Left ventricle myocardium inferior (tissue), 1 donor: ENCODE results near the gene AP2S1. TPM values are rescaled to one million over a fixed set of nuclear protein-coding genes. Genes with fewer than 3 reads are reported as not detected.
"Not testable (repeated sequence)": the region's sequence is repeated elsewhere in the genome, so short reads cannot be mapped to it uniquely, and the experiment has no call there.

Source experiments
- DNase-seq: peaks from one replicate; pipeline ENCODE4 v3.0.0-alpha.2; 2020
- H3K27ac ChIP-seq: fragments of 200-600 bp; replicated peaks from 2 replicates; pipeline ENCODE4 v1.8.0; 2021
- H3K27me3 ChIP-seq: fragments of 200-600 bp; 2 replicates; pipeline ENCODE4 v1.8.0; 2021; ENCODE audit warnings: low read depth
- H3K36me3 ChIP-seq: fragments of 200-600 bp; 2 replicates; pipeline ENCODE4 v1.8.0; 2021
- H3K4me1 ChIP-seq: fragments of 200-600 bp; 2 replicates; pipeline ENCODE4 v1.8.0; 2021
- H3K4me3 ChIP-seq: fragments of 200-600 bp; 2 replicates; pipeline ENCODE4 v1.8.0; 2021; ENCODE audit warnings: mild to moderate bottlenecking, moderate library complexity
- H3K9me3 ChIP-seq: fragments of 200-600 bp; replicated peaks from 2 replicates; pipeline ENCODE4 v1.8.0; 2021
- CTCF ChIP-seq: fragments of 200-600 bp; IDR thresholded peaks from 2 replicates; pipeline ENCODE4 v1.8.0; 2021; ENCODE audit warnings: antibody characterized with exemption, mild to moderate bottlenecking, borderline replicate concordance
- intact Hi-C: fragments of 100-400 bp; cut with micrococcal nuclease; formaldehyde crosslinking; loops from one replicate; pipeline ENCODE4 v1.11.0; 2022
- total RNA-seq: library from RNA; stranded (reverse); fragmentation: NEBNext Ultra II Directional; extraction: Animal tissue kit (Norgen Biotek cat#: 25700); gene quantifications from one replicate; pipeline ENCODE4 v1.2.1, GENCODE V29; 2021
- donor health status: DM: no; HTN: yes; CAD: no; lungs with severe emphysema.

Gene AP2S1
- total RNA-seq, 1 donor from 2014 or later = 87.3 TPM

GRCh38 chr19:46824890-46825730 is 25.5 kb downstream of the AP2S1 start:
- H3K27ac ChIP-seq = peak overlapping the region; percentile 34
- peaks cover 13% of the 10 kb centered on the region for H3K4me1 ChIP-seq
- intact Hi-C loops = no loop called here
- no peaks in the 10 kb centered on the region for H3K27me3 ChIP-seq
- no peak overlapping the region for H3K4me3 ChIP-seq
- H3K9me3 ChIP-seq = no peaks in the 10 kb centered on the region
- TF ChIP-seq CTCF = no peak
- DNase-seq = no peak
- no peaks in the 10 kb centered on the region for H3K36me3 ChIP-seq

- Histone ChIP-seq H3K27me3 (no peaks in the 10 kb centered on the region), H3K4me3 (no peak overlapping the region), H3K27ac (no peak overlapping the region), H3K9me3 (no peaks in the 10 kb centered on the region), H3K36me3 (no peaks in the 10 kb centered on the region), H3K4me1 (peaks cover 13% of the 10 kb centered on the region)
- no peak for DNase-seq
- intact Hi-C loops = no loop called here
- no peak for TF ChIP-seq CTCF
These were observed 27.6 kb downstream of the AP2S1 start for GRCh38 chr19:46823049-46823448.

GRCh38 chr19:46822410-46822787 is 28.2 kb downstream of the AP2S1 start:
- intact Hi-C loops, H3K4me3 ChIP-seq, H3K9me3 ChIP-seq, DNase-seq, H3K27me3 ChIP-seq, H3K36me3 ChIP-seq, H3K27ac ChIP-seq: not testable (repeated sequence)
- H3K4me1 ChIP-seq = peaks cover 13% of the 10 kb centered on the region

DNA sequence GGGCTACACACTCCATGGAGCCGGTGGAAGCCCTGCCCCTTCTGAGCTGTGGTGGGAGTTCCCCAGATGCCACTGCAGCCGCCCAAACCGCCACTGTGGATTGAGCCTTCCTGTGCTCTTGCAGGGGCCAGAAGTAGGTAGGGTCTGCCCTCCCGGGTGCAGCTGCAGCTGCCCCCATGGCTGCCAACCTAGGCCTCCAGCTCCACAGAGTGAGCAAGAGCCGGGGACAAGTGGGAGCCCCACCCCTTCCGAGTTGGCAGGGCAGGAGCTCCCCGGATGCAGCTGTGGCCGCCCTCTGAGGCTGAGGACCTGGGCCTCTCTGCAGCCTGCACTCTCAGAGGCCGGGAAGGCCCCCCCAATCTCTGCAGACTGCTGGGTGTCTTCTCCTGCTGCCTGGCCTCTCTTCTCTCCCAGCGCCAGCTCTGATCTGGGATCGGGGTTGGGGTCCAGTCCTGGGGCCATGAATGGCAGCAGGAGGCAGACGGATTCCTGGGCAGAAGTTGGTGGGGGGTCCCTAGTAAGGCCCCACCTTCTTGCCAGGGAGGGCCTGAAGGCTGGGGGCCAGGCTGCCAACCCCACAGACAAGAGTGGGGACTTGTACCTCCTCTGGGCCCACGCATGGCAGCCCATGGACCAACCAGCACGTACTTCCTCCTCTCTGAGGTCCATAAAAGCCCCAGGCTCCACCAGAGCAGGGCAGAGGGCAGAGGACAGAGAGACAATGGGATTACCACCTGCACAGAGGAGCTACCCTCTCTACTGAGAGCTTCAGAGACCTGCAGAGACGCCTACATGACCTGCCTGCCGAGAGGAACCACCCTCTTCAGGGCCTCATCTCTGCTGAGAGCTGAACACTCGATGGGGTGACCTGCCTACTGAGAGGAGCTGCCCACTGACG is 28.9 kb downstream of the AP2S1 start:
- H3K36me3 ChIP-seq = no peaks in the 10 kb centered on the region
- peak; percentile 40 for DNase-seq
- intact Hi-C loops = no loop called here
- no peak overlapping the region for H3K27ac ChIP-seq
- no peaks in the 10 kb centered on the region for H3K27me3 ChIP-seq
- no peaks in the 10 kb centered on the region for H3K9me3 ChIP-seq
- H3K4me1 ChIP-seq = peaks cover 13% of the 10 kb centered on the region
- no peak overlapping the region for H3K4me3 ChIP-seq
- TF ChIP-seq CTCF = no peak

GRCh38 chr19:46818812-46819211 is 31.8 kb downstream of the AP2S1 start:
- Histone ChIP-seq H3K36me3 (no peaks in the 10 kb centered on the region), H3K27ac (no peak overlapping the region), H3K9me3 (no peaks in the 10 kb centered on the region), H3K4me1 (peaks cover 15% of the 10 kb centered on the region), H3K4me3 (no peak overlapping the region), H3K27me3 (no peaks in the 10 kb centered on the region)
- DNase-seq = no peak
- TF ChIP-seq CTCF = no peak
- intact Hi-C loops = no loop called here
